HEK293 (cell line): ENCODE results near the gene SPIC.
"Not testable (repeated sequence)": the region's sequence is repeated elsewhere in the genome, so short reads cannot be mapped to it uniquely, and the experiment has no call there.

Source experiments
- CTCF ChIA-PET: fragments of 350-600 bp; formaldehyde crosslinking; extraction: SDS; loops from one replicate; lab custom pipeline; 2021; ENCODE audit warnings: antibody characterized with exemption; lab: Yijun Ruan, JAX
- POLR2A ChIA-PET: fragments of 300-600 bp; formaldehyde crosslinking; extraction: SDS; loops from one replicate; lab custom pipeline; 2020; ENCODE audit warnings: antibody characterized with exemption, inconsistent platforms; lab: Yijun Ruan, JAX
- H3K27ac ChIP-seq: fragments of 200-500 bp; sonication (Bioruptor generic); 2 replicates; pipeline ENCODE4 v1.5.1; 2014; ENCODE audit warnings: low read depth, low read length, control low read depth, inconsistent platforms; ENCODE audit errors: extremely low read depth
- H3K36me3 ChIP-seq, 2 experiments: fragments of 200-500 bp in 1 of 2; sonication (Bioruptor generic) in 1 of 2; 1 replicate in 1 of 2; 2 replicates in 1 of 2; pipeline ENCODE4 v1.5.1; 2014 to 2017; ENCODE audit warnings: inconsistent platforms in 2 of 2, low read length in 2 of 2; ENCODE audit not compliant: control insufficient read depth in 2 of 2, insufficient read depth in 1 of 2
- H3K4me1 ChIP-seq: fragments of 200-500 bp; sonication (Bioruptor generic); 2 replicates; pipeline ENCODE4 v1.5.1; 2014; ENCODE audit warnings: mild to moderate bottlenecking, low read length, inconsistent platforms; ENCODE audit not compliant: control insufficient read depth, insufficient read depth
- H3K4me3 ChIP-seq: 2 replicates; pipeline ENCODE4 v1.5.1; 2011; ENCODE audit warnings: low read depth, mild to moderate bottlenecking, control low read depth, low read length, moderate library complexity
- H3K9me3 ChIP-seq: fragments of 200-500 bp; sonication (Bioruptor generic); 2 replicates; pipeline ENCODE4 v1.5.1; 2014; ENCODE audit warnings: low read depth, low read length, inconsistent platforms; ENCODE audit not compliant: control insufficient read depth, insufficient read depth
- ATF2 ChIP-seq: fragments of 450-650 bp; formaldehyde crosslinking; IDR thresholded peaks from 2 replicates; pipeline ENCODE4 v1.5.1; 2016; ENCODE audit warnings: missing biosample characterization, missing genetic modification characterization, low read depth
- EGR2 ChIP-seq: fragments of 450-650 bp; formaldehyde crosslinking; IDR thresholded peaks from 2 replicates; pipeline ENCODE4 v1.5.1; 2016; ENCODE audit warnings: low read depth, missing biosample characterization, missing genetic modification characterization
- ELK4 ChIP-seq: IDR thresholded peaks from 2 replicates; pipeline ENCODE4 v1.6.1; 2011; ENCODE audit warnings: mild to moderate bottlenecking, low read depth, low read length, borderline replicate concordance
- GLIS1 ChIP-seq: fragments of 450-650 bp; formaldehyde crosslinking; IDR thresholded peaks from 2 replicates; pipeline ENCODE4 v1.5.1; 2016; ENCODE audit warnings: missing biosample characterization, missing genetic modification characterization
- GLIS2 ChIP-seq: fragments of 450-650 bp; formaldehyde crosslinking; IDR thresholded peaks from 2 replicates; pipeline ENCODE4 v1.5.1; 2016; ENCODE audit warnings: missing biosample characterization, missing genetic modification characterization
- PATZ1 ChIP-seq: fragments of 450-650 bp; formaldehyde crosslinking; IDR thresholded peaks from 2 replicates; pipeline ENCODE4 v1.5.1; 2016; ENCODE audit warnings: missing biosample characterization, missing genetic modification characterization
- ZBTB10 ChIP-seq: fragments of 450-650 bp; formaldehyde crosslinking; IDR thresholded peaks from 2 replicates; pipeline ENCODE4 v1.5.1; 2016; ENCODE audit warnings: missing biosample characterization, missing genetic modification characterization
- ZBTB8A ChIP-seq: fragments of 450-650 bp; formaldehyde crosslinking; IDR thresholded peaks from 2 replicates; pipeline ENCODE4 v1.5.1; 2016; ENCODE audit warnings: missing biosample characterization, missing genetic modification characterization
- ZNF366 ChIP-seq: fragments of 450-650 bp; formaldehyde crosslinking; conservative IDR thresholded peaks from 2 replicates; pipeline ENCODE4 v1.5.1; 2016; ENCODE audit warnings: missing biosample characterization, missing genetic modification characterization
- ZNF37A ChIP-seq: fragments of 450-650 bp; IDR thresholded peaks from 2 replicates; pipeline ENCODE4 v1.5.1; 2018; ENCODE audit warnings: missing biosample characterization, missing genetic modification characterization
- ZNF398 ChIP-seq: fragments of 450-650 bp; formaldehyde crosslinking; IDR thresholded peaks from 2 replicates; pipeline ENCODE4 v1.5.1; 2017; ENCODE audit warnings: missing biosample characterization, missing genetic modification characterization
- ZNF692 ChIP-seq: fragments of 450-650 bp; formaldehyde crosslinking; IDR thresholded peaks from 2 replicates; pipeline ENCODE4 v1.5.1; 2016; ENCODE audit warnings: missing biosample characterization, missing genetic modification characterization
- ZNF707 ChIP-seq: fragments of 450-650 bp; formaldehyde crosslinking; IDR thresholded peaks from 2 replicates; pipeline ENCODE4 v1.5.1; 2016; ENCODE audit warnings: missing biosample characterization, missing genetic modification characterization
- ZNF776 ChIP-seq: fragments of 450-650 bp; formaldehyde crosslinking; IDR thresholded peaks from 2 replicates; pipeline ENCODE4 v1.5.0; 2017; ENCODE audit warnings: missing biosample characterization, missing genetic modification characterization, borderline replicate concordance
- ZSCAN4 ChIP-seq: fragments of 450-650 bp; formaldehyde crosslinking; IDR thresholded peaks from 2 replicates; pipeline ENCODE4 v1.5.1; 2017; ENCODE audit warnings: missing biosample characterization, missing genetic modification characterization

The SPIC gene

GRCh38 chr12:101470939-101471338 is 4.2 kb upstream of the SPIC start:
- Histone ChIP-seq H3K27ac (no peak overlapping the region), H3K4me1 (no peaks in the 10 kb centered on the region), H3K36me3 (no peaks in the 10 kb centered on the region), H3K4me3 (no peak overlapping the region), H3K9me3 (no peaks in the 10 kb centered on the region)
- POLR2A ChIA-PET, result no interaction called here
- CTCF ChIA-PET, result no interaction called here
- TF ChIP-seq ELK4 (no peak), ZNF37A (tag by site-specific recombination) (no peak), ZSCAN4 (tag by site-specific recombination) (no peak), ZBTB10 (tag by site-specific recombination) (no peak), ZNF366 (tag by site-specific recombination) (no peak), ZBTB8A (tag by site-specific recombination) (no peak), PATZ1 (tag by site-specific recombination) (no peak), ZNF398 (tag by site-specific recombination) (no peak), GLIS1 (tag by site-specific recombination) (no peak), ZNF707 (tag by site-specific recombination) (no peak), ATF2 (tag by site-specific recombination) (no peak), EGR2 (tag by site-specific recombination) (no peak), GLIS2 (tag by site-specific recombination) (no peak), ZNF776 (no peak), ZNF692 (tag by site-specific recombination) (no peak)

- H3K4me3 ChIP-seq, H3K9me3 ChIP-seq, H3K36me3 ChIP-seq, POLR2A ChIA-PET, H3K27ac ChIP-seq, CTCF ChIA-PET, H3K4me1 ChIP-seq: not testable (repeated sequence)
Observed at GRCh38 chr12:101471878-101472277, 3.3 kb upstream of the SPIC start.
